AG04450 (cell line): ENCODE measurements around the gene CDH4. TPM values are rescaled to one million over a fixed set of nuclear protein-coding genes. Genes with fewer than 3 reads are reported as not detected.

Experiments used
- CTCF ChIA-PET: fragments of 300-600, 350-600 bp; formaldehyde crosslinking; extraction: SDS; loops from one replicate; lab custom pipeline; 2022; ENCODE audit warnings: antibody characterized with exemption, inconsistent platforms; lab: Charles Lee
- POLR2A ChIA-PET: fragments of 350-600 bp; formaldehyde crosslinking; extraction: SDS; loops from one replicate; lab custom pipeline; 2021; ENCODE audit warnings: antibody characterized with exemption, inconsistent platforms; lab: Yijun Ruan, JAX
- DNase-seq: peaks from one replicate; pipeline ENCODE4 v3.0.0-alpha.2; 2011; ENCODE audit warnings: low read depth, low spot score
- H3K27ac ChIP-seq: one replicate; pipeline ENCODE4 v1.5.1; 2012; ENCODE audit warnings: low read depth, low read length, control low read depth
- H3K27me3 ChIP-seq: one replicate; pipeline ENCODE4 v1.6.0; 2012; ENCODE audit warnings: low read length; ENCODE audit not compliant: control insufficient read depth, insufficient read depth
- H3K4me3 ChIP-seq: 2 replicates; pipeline ENCODE4 v1.5.1; 2011; ENCODE audit warnings: mild to moderate bottlenecking, low read depth, low read length, control low read depth
- H3K9me3 ChIP-seq: 2 replicates; pipeline ENCODE4 v1.5.1; 2012; ENCODE audit warnings: low read length; ENCODE audit not compliant: control insufficient read depth, insufficient read depth
- polyA plus RNA-seq: library from polyadenylated mRNA; depleted of rRNA; stranded (reverse); fragments of >200 nt; gene quantifications from 2 replicates; pipeline ENCODE4 v1.2.3, GENCODE V29; 2011
- TF ChIP-seq, protein P1 (sequence below): IDR thresholded peaks from 2 replicates; pipeline ENCODE4 v1.5.1; 2011; ENCODE audit warnings: low read depth, low read length, control low read depth, inconsistent platforms

The CDH4 gene
- polyA plus RNA-seq, 1 experiment: 1.6 TPM

DNA sequence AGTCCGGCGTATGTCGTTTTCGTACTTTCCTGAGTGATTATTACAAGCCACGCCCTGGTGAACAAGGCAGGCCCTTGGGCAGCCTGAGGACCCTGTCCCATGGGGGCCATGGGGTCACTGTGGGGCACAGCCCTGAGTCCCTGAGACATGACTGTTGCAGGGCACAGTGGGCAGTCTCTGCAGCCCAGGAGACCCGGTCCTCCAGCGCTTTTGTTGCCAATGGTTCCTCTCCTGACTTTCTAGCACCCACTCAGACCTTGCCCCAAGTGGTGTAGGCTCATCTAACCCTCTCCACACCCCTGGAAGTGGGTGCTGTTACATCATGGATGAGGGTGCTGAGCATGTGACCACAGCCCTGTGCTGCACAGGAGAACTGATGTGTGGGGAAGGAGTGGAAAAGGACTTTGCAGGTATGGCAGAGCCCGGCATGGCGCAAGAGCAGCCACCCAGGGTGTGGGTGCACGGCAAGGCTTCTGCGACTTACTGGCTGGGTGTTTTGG is 494.1 kb downstream of the CDH4 start:
- no peak overlapping the region for H3K27ac ChIP-seq
- no peak overlapping the region for H3K4me3 ChIP-seq
- ChIA-PET POLR2A (no interaction called here), CTCF (no interaction called here)
- TF ChIP-seq, protein P1, sequence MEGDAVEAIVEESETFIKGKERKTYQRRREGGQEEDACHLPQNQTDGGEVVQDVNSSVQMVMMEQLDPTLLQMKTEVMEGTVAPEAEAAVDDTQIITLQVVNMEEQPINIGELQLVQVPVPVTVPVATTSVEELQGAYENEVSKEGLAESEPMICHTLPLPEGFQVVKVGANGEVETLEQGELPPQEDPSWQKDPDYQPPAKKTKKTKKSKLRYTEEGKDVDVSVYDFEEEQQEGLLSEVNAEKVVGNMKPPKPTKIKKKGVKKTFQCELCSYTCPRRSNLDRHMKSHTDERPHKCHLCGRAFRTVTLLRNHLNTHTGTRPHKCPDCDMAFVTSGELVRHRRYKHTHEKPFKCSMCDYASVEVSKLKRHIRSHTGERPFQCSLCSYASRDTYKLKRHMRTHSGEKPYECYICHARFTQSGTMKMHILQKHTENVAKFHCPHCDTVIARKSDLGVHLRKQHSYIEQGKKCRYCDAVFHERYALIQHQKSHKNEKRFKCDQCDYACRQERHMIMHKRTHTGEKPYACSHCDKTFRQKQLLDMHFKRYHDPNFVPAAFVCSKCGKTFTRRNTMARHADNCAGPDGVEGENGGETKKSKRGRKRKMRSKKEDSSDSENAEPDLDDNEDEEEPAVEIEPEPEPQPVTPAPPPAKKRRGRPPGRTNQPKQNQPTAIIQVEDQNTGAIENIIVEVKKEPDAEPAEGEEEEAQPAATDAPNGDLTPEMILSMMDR: no peak
- H3K9me3 ChIP-seq: peaks cover 3% of the 10 kb centered on the region
- DNase-seq: no peak
- H3K27me3 ChIP-seq: no peaks in the 10 kb centered on the region

DNA sequence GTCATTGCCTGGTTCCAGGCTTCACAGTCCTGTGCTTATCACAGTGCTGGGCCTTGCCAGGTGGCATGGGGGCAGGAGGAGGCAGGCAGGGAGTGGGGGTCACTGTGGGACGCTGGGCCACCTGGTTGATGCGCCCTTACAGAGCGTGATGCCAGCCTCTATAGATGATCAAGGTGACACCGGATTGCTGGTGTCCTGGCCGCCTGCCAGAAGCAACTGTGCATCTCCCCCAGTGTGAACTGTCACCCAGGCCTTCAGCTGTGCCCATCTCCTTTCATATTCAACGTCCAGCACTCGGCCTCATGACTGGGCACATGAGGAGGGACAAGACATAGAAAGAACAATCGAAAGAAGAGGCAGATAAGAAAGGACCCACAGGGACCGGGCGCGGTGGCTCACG is 494.7 kb downstream of the CDH4 start:
- ChIA-PET POLR2A (no interaction called here), CTCF (no interaction called here)
- Histone ChIP-seq H3K27ac (no peak overlapping the region), H3K27me3 (no peaks in the 10 kb centered on the region), H3K9me3 (peaks cover 3% of the 10 kb centered on the region), H3K4me3 (no peak overlapping the region)
- no peak for DNase-seq
- TF ChIP-seq, protein P1: no peak

DNA sequence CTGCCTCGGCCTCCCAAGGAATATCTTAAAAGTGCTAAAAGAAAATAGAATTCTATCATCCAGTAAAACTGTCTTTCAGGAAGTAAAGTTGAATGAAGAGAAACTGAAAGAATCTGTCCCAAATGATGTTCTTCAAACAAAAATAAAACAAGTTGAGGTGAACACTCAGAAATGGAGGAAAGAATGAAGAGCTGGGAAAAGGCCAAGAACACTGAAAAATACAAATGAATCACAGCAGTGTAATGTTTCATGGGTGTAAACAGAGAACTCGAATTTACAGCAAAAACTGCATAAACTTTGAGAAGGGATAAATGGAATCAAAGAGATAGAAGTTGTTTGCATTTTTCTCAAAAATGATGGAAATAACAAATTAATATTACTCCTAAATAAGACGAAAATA is 496.3 kb downstream of the CDH4 start:
- ChIA-PET CTCF (no interaction called here), POLR2A (no interaction called here)
- Histone ChIP-seq H3K4me3 (no peak overlapping the region), H3K27ac (peak overlapping the region; percentile 39), H3K9me3 (peaks cover 3% of the 10 kb centered on the region), H3K27me3 (no peaks in the 10 kb centered on the region)
- DNase-seq: peak; percentile 38
- TF ChIP-seq, protein P1: no peak

DNA sequence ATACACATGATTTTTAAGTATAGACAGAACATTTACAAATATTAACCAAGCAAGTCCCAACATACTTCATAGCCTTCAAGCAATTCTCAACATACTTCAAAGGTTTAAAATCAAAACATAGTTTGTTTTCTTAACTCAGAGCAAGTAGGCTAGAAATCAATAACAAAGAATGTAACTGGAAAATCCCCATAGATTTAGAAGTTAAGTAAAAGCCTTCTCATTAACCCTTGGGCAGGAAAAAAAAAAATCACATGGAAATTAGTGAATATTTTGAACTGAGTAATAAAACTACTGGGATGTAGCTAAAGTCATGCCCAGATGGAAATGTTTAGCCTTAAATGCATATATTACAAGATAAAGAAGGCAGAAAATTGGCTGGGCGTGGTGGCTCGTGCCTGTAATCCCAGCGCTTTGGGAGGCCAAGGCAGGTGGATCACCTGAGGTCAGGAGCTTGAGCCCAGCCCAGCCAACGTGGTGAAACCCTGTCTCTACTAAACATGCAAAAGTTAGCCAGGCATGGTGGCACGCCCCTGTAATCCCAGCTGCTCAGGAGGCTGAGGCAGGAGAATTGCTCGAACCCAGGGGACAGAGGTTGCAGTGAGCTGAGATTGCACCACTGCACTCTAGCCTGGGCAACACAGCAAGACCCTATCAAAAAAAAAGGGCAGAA is 497.5 kb downstream of the CDH4 start:
- no peak for DNase-seq
- Histone ChIP-seq H3K9me3 (peaks cover 3% of the 10 kb centered on the region), H3K27ac (no peak overlapping the region), H3K4me3 (no peak overlapping the region), H3K27me3 (no peaks in the 10 kb centered on the region)
- TF ChIP-seq, protein P1: no peak
- ChIA-PET CTCF (no interaction called here), POLR2A (no interaction called here)

DNA sequence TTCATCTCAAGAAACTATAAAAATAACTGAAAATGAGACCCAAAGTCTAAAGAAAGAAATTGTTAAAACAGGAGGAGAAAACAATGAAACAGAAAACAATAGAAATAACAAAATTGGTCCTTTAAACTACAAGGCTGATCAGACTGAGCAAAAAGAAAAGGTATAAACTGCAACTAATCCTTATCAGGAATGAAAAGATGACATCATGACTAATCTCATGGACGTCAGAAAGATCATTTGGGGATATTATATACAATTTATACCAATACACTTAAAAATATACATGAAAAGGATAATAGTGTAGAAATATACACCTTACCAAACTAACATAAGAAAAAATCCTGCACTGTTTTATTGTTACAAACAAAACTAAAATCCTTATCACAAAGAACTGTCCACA is 498.0 kb downstream of the CDH4 start:
- TF ChIP-seq, protein P1: no peak
- peaks cover 3% of the 10 kb centered on the region for H3K9me3 ChIP-seq
- ChIA-PET CTCF (no interaction called here), POLR2A (no interaction called here)
- no peak overlapping the region for H3K27ac ChIP-seq
- H3K27me3 ChIP-seq: no peaks in the 10 kb centered on the region
- DNase-seq: no peak
- no peak overlapping the region for H3K4me3 ChIP-seq
